H1 (cell line): Measurements from ENCODE around the gene ADIPOR1. TPM values are rescaled to one million over a fixed set of nuclear protein-coding genes. Genes with fewer than 3 reads are reported as not detected.

ENCODE experiments used
- BACH1 ChIP-seq: IDR thresholded peaks from 2 replicates; pipeline ENCODE4 v1.6.1; 2012; ENCODE audit warnings: low read length, improper control_type of control experiment
- CBX8 ChIP-seq: fragments of 300-800, 300-1000 bp; sonication (generic); IDR thresholded peaks from 2 replicates; pipeline ENCODE4 v1.7.1; 2016; ENCODE audit warnings: low read depth, low read length, borderline replicate concordance
- CEBPB ChIP-seq: IDR thresholded peaks from 2 replicates; pipeline ENCODE4 v1.6.1; 2012; ENCODE audit warnings: low read depth, low read length
- CREB1 ChIP-seq: IDR thresholded peaks from 2 replicates; pipeline ENCODE4 v1.6.1; 2012; ENCODE audit warnings: inconsistent platforms
- E2F6 ChIP-seq: IDR thresholded peaks from 2 replicates; pipeline ENCODE4 v1.6.1; 2012; ENCODE audit warnings: inconsistent platforms
- EP300 ChIP-seq, 2 experiments: IDR thresholded peaks; 1 replicate in 1 of 2; 2 replicates in 1 of 2; pipeline ENCODE4 v1.6.1; 2011 to 2012; ENCODE audit warnings: low read depth in 2 of 2, low read length in 2 of 2, mild to moderate bottlenecking in 2 of 2, borderline replicate concordance in 1 of 2, inconsistent platforms in 1 of 2, moderate library complexity in 1 of 2
- HDAC2 ChIP-seq, 2 experiments: fragments of 300-600 bp in 1 of 2; sonication (generic) in 1 of 2; IDR thresholded peaks; 2 replicates each; pipeline ENCODE4 v1.6.1; 2011 to 2012; ENCODE audit warnings: low read depth in 2 of 2, low read length in 2 of 2, mild to moderate bottlenecking in 2 of 2, moderate library complexity in 2 of 2, borderline replicate concordance in 1 of 2, inconsistent platforms in 1 of 2
- KDM1A ChIP-seq: fragments of 200-600, 300-600 bp; sonication (generic); IDR thresholded peaks from 2 replicates; pipeline ENCODE4 v1.7.1; 2016; ENCODE audit warnings: mild to moderate bottlenecking, low read length, borderline replicate concordance
- NRF1 ChIP-seq: IDR thresholded peaks from 2 replicates; pipeline ENCODE4 v1.6.1; 2011; ENCODE audit warnings: mild to moderate bottlenecking, low read depth, low read length, improper control_type of control experiment
- POLR2AphosphoS5 ChIP-seq: IDR thresholded peaks from 2 replicates; pipeline ENCODE4 v1.6.1; 2011; ENCODE audit warnings: low read depth, low read length
- RAD21 ChIP-seq, 2 experiments: IDR thresholded peaks in 1 of 2; conservative IDR thresholded peaks in 1 of 2; 2 replicates each; pipeline ENCODE4 v1.6.1; 2011; ENCODE audit warnings: low read depth in 2 of 2, low read length in 2 of 2, improper control_type of control experiment in 1 of 2, inconsistent platforms in 1 of 2, mild to moderate bottlenecking in 1 of 2, moderate library complexity in 1 of 2
- RNF2 ChIP-seq: fragments of 200-900, 300-1000 bp; sonication (generic); IDR thresholded peaks from 2 replicates; pipeline ENCODE4 v1.7.1; 2016; ENCODE audit warnings: borderline replicate concordance, low read depth, mild to moderate bottlenecking, antibody characterized with exemption, low read length; ENCODE audit not compliant: poor library complexity, severe bottlenecking; ENCODE audit errors: missing control alignments
- SAP30 ChIP-seq: fragments of 300-600 bp; sonication (generic); IDR thresholded peaks from 2 replicates; pipeline ENCODE4 v1.7.1; 2012; ENCODE audit warnings: low read length, moderate library complexity, mild to moderate bottlenecking, inconsistent platforms; ENCODE audit not compliant: insufficient read depth, insufficient replicate concordance
- SIRT6 ChIP-seq: IDR thresholded peaks from one replicate; pipeline ENCODE4 v1.7.1; 2012; ENCODE audit warnings: low read length, inconsistent platforms
- SIX5 ChIP-seq: IDR thresholded peaks from 2 replicates; pipeline ENCODE4 v1.6.1; 2011; ENCODE audit warnings: mild to moderate bottlenecking, low read depth, low read length
- SP1 ChIP-seq: IDR thresholded peaks from 2 replicates; pipeline ENCODE4 v1.6.1; 2011; ENCODE audit warnings: low read depth, low read length
- SP2 ChIP-seq: IDR thresholded peaks from 2 replicates; pipeline ENCODE4 v1.6.1; 2012; ENCODE audit warnings: mild to moderate bottlenecking, low read length, inconsistent platforms
- SP4 ChIP-seq: IDR thresholded peaks from 2 replicates; pipeline ENCODE4 v1.6.1; 2012; ENCODE audit warnings: low read length, inconsistent platforms
- TAF1 ChIP-seq: IDR thresholded peaks from 2 replicates; pipeline ENCODE4 v1.6.1; 2011; ENCODE audit warnings: mild to moderate bottlenecking, low read depth, low read length
- TAF7 ChIP-seq: optimal IDR thresholded peaks from 2 replicates; pipeline ENCODE3; 2011; ENCODE audit warnings: low read depth, mild to moderate bottlenecking, inconsistent platforms, low read length, moderate library complexity, borderline replicate concordance
- TCF12 ChIP-seq: IDR thresholded peaks from 2 replicates; pipeline ENCODE4 v1.6.1; 2011; ENCODE audit warnings: low read depth, mild to moderate bottlenecking, low read length
- TEAD4 ChIP-seq: IDR thresholded peaks from 2 replicates; pipeline ENCODE4 v1.6.1; 2012; ENCODE audit warnings: low read depth, low read length, inconsistent platforms, mixed read lengths
- YY1 ChIP-seq: IDR thresholded peaks from 2 replicates; pipeline ENCODE4 v1.6.1; 2011; ENCODE audit warnings: low read depth, mild to moderate bottlenecking, low read length
- polyA plus RNA-seq, 7 experiments: library from polyadenylated mRNA; depleted of rRNA in 3 of 7; stranded (reverse) in 5 of 7; unstranded in 2 of 7; fragments of >200 nt in 5 of 7; fragments of 200-250 nt in 2 of 7; gene quantifications; 1 replicate in 5 of 7; 2 replicates in 1 of 7; 4 replicates in 1 of 7; pipeline versions ENCODE4 v1.2.1 to v1.2.3, GENCODE V29; 2011 to 2013; ENCODE audit warnings: missing spikeins in 2 of 7, mixed read lengths in 2 of 7
- total RNA-seq: library from RNA; stranded (reverse); fragmentation: NEBNext Ultra II Directional; extraction: Animal tissue kit (Norgen Biotek cat#: 25700); gene quantifications from 2 replicates; pipeline ENCODE4 v1.2.1, GENCODE V29; 2021
- TF ChIP-seq, protein P1 (sequence below): IDR thresholded peaks from 2 replicates; pipeline ENCODE4 v1.6.1; 2012; ENCODE audit warnings: inconsistent platforms

ADIPOR1 gene
- total and polyA plus RNA-seq, 2 of the 8 experiments (the other 6 are each of a cell fraction or from before 2014, with no cell fraction given), result 69.8 to 118 TPM

GRCh38 chr1:202957733-202958543 is at the start of gene ADIPOR1 (continued):
- TF ChIP-seq E2F6, result no peak
- no peak for TF ChIP-seq SP2
- no peak for TF ChIP-seq HDAC2 (IDR thresholded peaks at IDR 0.05; ENCODE audit: borderline replicate concordance in 1 of 2, low read depth in 2 of 2, low read length in 2 of 2)
- no peak for TF ChIP-seq TEAD4
- TF ChIP-seq TCF12, result no peak
- no peak for TF ChIP-seq CBX8
- TF ChIP-seq SP4, result no peak
- no peak for TF ChIP-seq SAP30
- TF ChIP-seq KDM1A, result no peak
- TF ChIP-seq SIX5, result no peak
- TF ChIP-seq SIRT6, result no peak
- TF ChIP-seq RAD21 (IDR thresholded peaks at IDR 0.05 in 1 of 2, conservative IDR thresholded peaks at IDR 0.05 in 1 of 2; ENCODE audit: low read depth in 2 of 2, low read length in 2 of 2), result no peak
- no peak for TF ChIP-seq EP300 (IDR thresholded peaks at IDR 0.05; ENCODE audit: borderline replicate concordance in 1 of 2, low read depth in 2 of 2, low read length in 2 of 2)
- TF ChIP-seq, protein P1, sequence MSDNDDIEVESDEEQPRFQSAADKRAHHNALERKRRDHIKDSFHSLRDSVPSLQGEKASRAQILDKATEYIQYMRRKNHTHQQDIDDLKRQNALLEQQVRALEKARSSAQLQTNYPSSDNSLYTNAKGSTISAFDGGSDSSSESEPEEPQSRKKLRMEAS, result no peak
- TF ChIP-seq CREB1, result peak; percentile 93
- TF ChIP-seq POLR2AphosphoS5, result peak; percentile 68
- no peak for TF ChIP-seq BACH1
- no peak for TF ChIP-seq YY1
- TF ChIP-seq TAF1, result peak; percentile 72
- TF ChIP-seq TAF7, result no peak
- TF ChIP-seq SP1, result peak; percentile 25; the same call in 1 of the 2 replicates
- no peak for TF ChIP-seq NRF1
- no peak for TF ChIP-seq RNF2
- TF ChIP-seq CEBPB, result no peak
